Measurements from ENCODE around the gene ROR1.

- TF ChIP-seq CTCF (IDR thresholded peaks at IDR 0.05) (no peak), POLR2AphosphoS5 (IDR thresholded peaks at IDR 0.05) (no peak), EP300 (IDR thresholded peaks at IDR 0.05) (no peak), POLR2A (IDR thresholded peaks at IDR 0.05) (no peak)
Measured at GRCh38 chr1:64107118-64107519, 333.3 kb downstream of the ROR1 start.
